Transverse colon (tissue), 4 donors: ENCODE data around the gene RBM20.

Source experiments
- EP300 ChIP-seq: sonication (generic); formaldehyde crosslinking; IDR thresholded peaks from one replicate; pipeline ENCODE4 v1.6.1; 2017; ENCODE audit warnings: antibody characterized with exemption, low read depth
- POLR2A ChIP-seq: fragments of 450-650 bp; IDR thresholded peaks from one replicate; pipeline ENCODE4 v1.6.1; 2016; ENCODE audit warnings: antibody characterized with exemption, mild to moderate bottlenecking, moderate library complexity
- POLR2AphosphoS5 ChIP-seq, 3 donors: sonication (generic); formaldehyde crosslinking; IDR thresholded peaks; one replicate each; pipeline ENCODE4 v1.6.1; 2016; ENCODE audit warnings: antibody characterized with exemption in 3 of 3
- TF ChIP-seq, protein P1 (sequence below), 5 experiments: fragments of 200-600 bp in 3 of 5; fragments of 450-650 bp in 2 of 5; sonication (generic) in 3 of 5; IDR thresholded peaks; 1 replicate in 2 of 5; 2 replicates in 3 of 5; pipeline ENCODE4 v1.5.1; 2016 to 2017; ENCODE audit warnings: antibody characterized with exemption in 5 of 5, inconsistent platforms in 3 of 5, mild to moderate bottlenecking in 2 of 5, moderate library complexity in 1 of 5

GRCh38 chr10:110806335-110806734, 162.2 kb downstream of the RBM20 start:
- TF ChIP-seq POLR2A, result no peak
- TF ChIP-seq, protein P1, sequence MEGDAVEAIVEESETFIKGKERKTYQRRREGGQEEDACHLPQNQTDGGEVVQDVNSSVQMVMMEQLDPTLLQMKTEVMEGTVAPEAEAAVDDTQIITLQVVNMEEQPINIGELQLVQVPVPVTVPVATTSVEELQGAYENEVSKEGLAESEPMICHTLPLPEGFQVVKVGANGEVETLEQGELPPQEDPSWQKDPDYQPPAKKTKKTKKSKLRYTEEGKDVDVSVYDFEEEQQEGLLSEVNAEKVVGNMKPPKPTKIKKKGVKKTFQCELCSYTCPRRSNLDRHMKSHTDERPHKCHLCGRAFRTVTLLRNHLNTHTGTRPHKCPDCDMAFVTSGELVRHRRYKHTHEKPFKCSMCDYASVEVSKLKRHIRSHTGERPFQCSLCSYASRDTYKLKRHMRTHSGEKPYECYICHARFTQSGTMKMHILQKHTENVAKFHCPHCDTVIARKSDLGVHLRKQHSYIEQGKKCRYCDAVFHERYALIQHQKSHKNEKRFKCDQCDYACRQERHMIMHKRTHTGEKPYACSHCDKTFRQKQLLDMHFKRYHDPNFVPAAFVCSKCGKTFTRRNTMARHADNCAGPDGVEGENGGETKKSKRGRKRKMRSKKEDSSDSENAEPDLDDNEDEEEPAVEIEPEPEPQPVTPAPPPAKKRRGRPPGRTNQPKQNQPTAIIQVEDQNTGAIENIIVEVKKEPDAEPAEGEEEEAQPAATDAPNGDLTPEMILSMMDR (IDR thresholded peaks at IDR 0.05), result no peak
- TF ChIP-seq EP300, result no peak
- no peak for TF ChIP-seq POLR2AphosphoS5 (IDR thresholded peaks at IDR 0.05)
